GM19043 (cell line): ENCODE results near the gene ENTPD2.
A peak's percentile ranks its signal among the peaks of the same experiment; 100 is the strongest.
"Not testable (repeated sequence)": the region's sequence is repeated elsewhere in the genome, so short reads cannot be mapped to it uniquely, and the experiment has no call there.

ENCODE experiments used
- ATAC-seq: cut with Tn5 transposase; IDR thresholded peaks from one replicate; pipeline ENCODE4 v1.9.1; 2021; ENCODE audit warnings: low read depth; ENCODE audit not compliant: unreplicated experiment

Gene ENTPD2

DNA sequence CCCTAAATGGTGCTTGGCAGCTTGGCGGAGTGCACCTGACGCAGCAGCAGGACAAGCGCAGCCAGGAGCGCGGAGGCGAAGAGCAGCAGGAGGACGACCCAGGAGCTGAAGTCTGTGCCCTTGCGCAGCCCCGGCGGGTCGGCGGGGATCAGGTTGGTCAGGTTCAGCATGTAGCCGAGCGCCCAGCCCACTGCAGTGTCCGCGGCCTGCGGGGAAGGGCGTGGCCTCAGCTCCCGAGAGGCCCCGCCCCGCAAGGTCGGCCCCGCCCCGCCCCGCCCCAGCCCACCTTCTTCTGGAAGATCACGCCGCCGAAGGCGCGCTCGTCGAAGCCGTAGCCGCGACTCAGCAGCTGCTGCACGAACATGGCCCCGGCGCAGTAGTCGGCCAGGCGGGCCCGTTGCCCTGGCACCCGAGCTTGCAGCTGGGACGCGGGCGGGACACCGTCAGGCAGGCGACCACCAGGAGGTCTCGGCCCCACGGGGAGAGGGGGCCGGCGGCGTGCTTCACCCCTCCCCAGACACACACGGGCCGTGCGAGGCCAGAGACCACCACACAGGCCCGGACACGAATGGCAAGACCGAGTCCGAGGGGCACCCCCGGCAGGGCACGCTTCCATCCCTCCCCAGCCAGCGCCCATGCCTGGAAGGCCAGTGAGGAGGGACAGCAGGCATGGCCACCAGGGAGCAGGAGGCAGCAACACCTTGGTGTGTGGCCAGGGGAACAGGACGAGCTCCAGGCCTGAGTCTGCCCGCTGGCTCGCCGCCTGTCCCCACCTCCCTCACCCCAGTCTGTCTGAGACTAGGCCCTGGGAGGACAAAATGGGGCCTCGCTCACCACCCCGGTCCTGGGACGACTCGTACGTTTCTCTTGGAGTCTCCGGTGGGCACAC is 5.0 kb downstream of the ENTPD2 start:
- ATAC-seq = no peak

DNA sequence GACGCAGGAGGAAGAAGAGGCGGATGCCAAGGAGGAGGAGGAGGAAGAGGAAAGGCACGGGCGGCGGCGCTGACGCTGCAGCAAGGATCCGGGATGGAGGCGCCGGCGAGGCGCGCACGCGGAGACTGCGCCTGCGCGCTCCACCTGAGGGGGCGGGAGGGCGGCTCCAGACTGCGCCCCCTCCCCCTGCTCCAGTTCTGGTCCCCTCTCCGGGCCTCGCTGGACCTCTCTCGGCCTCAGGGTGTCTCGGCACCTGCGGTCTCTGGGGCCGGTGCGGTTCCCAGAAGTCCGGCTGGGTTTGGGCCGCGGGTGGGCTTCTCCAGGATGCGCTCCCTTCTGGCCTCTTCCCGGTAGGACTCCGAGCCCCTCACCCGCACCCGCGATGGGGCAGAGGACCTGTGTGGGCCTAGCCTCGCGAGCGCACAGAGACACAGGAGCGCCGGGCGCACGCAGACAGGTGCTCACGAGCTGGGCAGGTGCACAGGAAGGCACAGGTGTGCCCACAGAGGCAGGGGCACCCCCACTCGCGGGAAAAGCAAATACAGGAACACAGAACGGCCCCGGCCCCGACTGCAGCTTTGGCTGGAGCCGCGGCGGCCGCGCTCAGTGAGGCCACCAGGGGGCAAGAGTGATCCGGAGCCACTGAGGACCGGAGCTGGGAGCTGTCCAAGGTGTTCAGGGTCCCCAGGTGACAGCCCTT is 7.6 kb downstream of the ENTPD2 start, which contains the start of gene NPDC1:
Gene NPDC1, minus strand, starts transcription at position 90 of the 700 bp plus-strand sequence. CDS start 188 bp downstream, outside the sequence.
- ATAC-seq = no peak

DNA sequence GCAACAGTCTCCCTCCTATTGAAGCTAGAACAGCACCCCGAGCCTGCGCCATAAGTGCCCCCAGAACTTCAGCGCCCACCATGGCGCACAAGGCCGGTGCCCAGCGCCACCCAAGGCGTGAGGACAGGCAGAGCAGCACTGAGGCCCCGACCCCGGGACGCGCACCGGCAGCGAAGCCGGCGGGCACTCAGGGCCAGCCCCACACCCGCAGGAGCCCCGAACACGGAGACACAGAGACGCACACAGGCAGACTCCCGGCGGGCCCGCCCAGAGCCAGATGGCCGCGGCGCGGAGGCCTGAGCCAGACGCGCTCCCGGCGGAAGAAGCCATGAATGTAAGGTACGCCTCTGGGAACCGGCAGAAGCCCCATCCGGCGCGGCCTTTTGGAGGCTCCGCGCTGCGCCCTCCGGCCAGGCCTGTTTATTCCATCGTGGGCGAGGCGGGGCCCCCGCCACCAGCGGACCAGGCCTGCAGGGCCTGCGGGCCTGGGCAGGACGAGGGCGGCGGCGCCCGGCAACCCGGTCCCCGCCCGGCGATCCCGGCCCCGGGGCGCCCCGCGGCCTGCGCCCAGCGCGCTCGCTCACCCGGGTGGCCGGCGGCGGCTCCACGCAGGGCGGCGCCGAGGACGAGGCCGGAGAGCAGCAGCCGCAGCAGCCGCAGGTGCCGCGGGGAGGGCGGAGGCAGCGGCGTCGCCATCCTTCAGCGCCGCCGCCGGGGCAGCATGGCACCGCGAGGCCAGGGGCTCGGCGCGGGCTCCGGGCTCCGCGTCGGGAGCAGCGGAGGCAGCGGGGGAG is 8.4 kb downstream of the ENTPD2 start:
- no peak for ATAC-seq

DNA sequence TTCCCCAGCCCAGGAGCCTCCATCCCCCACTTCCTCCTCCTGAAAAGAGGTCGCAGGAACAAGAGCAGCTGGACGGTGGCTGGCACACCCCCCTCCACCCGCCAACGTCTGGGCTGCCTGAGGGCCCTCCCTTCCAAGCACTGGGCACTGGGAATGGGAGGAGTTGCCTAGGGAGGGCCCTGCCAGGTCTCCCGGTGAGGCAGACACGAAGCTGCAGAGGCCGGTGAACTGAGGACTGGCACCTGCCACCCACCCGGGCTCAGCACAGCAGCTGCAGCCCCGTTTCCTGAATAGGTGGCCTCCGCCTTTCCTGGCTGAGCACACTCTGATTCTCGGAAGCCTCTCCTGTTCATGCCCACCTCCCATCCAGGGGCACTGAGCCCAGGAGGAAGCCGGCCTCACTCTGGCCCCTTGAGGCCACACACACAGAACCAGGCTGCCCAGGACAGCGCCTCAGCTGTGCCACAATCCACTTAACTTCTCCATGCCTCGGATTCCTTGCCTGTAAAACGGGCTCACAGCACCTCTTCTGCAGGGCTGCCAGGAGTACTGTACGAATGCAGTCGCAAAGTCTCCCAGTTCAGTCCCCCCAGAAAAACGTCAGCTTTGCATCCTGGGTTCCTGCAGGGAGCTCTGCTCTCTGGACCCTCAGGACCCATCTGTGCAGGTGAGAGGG is 9.2 kb downstream of the ENTPD2 start:
- ATAC-seq = no peak

DNA sequence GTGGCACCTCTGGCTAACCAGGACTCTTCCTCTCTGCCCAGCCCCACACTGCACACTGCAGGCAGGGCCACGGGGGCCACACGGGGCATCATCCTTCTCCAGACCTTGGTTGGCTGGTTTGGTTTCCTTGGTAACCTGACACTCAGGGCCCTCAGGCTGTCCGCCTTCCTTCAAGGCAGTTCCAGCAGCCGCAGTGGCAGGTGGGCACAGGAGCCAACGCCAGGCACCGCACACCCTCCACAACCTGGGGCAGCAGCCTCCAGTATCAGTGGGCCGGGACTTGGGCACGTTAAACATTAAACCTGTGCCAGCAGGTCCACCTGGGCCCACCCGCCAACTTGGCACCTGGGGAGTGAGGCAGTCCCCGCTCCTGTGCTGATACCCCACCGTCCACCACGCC is 9.8 kb downstream of the ENTPD2 start:
- ATAC-seq = no peak

DNA sequence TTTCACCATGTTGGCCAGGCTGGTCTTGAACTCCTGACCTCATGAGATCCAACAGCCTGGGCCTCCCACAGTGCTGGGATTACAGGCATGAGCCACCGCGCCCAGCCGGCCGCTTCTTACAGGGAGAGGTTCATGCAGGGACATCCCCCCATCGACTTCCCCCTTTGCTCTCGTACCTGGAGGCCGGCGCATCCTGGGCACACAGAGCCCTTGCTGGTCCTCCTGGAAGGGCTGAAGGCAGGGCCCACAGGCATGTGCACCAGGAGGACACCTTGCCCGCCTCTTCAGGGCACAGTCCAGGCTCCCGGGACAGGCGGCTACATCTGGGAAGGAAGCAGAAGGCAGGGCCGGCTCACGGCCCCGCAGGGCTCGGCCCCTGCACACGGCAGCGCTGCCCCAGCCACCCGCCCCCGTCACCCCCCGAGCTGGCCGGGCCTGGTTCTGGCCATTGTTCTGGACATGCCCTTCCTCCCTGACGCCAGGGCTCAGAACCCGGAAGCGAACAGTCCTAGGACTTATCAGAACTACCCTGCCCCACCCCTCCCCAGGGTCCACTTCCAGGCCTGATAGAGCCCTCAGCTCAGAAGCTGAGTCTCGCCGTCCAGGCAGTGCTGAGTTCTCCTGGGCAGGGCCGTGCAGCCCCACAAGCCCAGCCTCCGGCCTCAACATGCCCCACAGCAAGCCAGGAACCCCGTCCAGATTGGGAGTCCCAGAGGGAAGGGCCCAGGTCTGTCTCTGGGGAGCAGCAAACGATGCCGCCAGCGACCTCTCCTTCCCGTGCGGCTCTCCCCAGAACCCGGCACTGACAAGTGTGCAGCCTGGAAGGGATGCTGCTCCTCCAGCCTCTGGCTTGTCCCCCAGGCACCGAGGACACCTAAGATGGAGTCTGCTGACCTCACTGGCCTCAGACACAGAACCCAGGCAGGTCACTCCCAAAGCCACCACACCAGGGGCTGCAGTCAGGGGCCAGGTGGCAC is 10.8 kb downstream of the ENTPD2 start:
- no peak for ATAC-seq

DNA sequence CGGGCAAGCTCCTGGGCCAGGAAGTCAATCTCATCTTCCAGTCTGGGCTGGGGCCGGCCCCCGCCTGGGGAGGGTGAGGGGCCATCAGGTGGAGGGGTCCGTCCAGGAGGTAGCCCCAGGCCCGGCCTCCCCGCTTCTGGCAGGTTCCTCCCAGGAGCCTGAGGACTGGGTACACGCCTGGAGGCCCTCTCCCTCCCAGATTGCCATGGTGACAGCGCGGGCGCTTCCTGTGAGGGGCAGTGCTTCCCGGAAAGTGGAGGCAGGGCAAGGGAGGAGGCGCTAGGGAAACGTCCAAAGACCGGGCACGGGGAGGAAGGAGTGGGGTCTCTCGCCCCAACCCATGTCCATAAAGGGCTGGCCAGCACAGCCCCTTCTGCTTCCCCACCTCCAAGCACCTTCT is 12.7 kb downstream of the ENTPD2 start:
- ATAC-seq = no peak

DNA sequence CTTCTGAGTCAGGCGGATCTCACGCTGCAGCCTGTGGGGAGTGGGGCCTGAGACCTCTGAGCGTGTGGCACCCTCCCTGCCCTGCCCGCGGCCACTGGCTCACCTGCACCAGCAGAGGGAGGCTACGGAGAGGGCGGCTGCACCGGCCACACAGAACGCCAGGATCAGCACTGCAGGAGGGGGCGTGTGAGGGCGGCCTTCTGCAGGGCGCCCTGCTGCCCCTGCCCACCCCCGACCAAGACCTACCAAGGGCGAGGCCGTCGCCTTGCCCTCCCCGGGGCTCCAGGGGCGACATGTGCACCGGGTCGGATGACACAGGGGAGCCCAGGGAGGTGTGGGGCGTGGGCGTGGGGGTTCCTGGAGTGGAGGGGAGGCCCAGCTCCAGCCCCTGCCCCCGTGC is 13.3 kb downstream of the ENTPD2 start:
- no peak for ATAC-seq

DNA sequence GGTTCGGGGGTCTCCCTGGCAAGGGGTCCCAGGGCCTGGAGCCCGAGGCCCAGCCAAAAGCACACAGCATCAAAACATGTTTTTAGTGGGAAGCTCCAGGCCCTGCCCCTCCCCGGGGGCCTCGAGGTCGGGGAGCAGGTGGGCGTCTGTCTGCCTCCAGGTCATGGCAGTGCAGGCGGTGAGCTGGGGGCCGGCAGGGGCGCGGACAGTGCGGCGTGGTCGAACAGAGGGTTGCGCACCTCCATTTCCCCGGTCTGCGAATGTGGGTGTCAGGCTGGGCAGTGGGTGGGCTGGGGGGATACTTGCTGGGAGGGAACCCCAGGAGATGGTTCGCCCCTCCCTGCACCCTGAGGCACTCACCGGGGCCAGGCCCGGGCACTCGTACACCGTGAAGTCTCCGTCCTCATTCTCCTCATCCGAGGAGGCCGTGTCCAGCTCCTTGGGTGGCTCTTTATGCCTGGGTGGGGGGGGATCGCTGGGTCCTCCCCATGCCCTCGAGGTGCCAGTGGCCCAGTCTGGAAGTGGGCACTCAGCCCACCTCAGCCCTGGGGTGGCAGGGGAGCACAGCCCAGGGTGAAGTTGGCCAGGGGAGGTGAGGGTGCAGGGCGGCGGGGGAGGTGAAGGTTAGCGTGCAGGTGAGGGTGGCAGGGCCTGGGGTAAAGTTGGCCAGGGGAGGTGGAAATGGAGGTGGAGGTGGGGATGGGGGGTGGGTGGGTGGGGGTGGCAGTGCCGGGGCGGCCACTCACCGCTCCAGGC is 14.1 kb downstream of the ENTPD2 start:
- ATAC-seq = no peak

DNA sequence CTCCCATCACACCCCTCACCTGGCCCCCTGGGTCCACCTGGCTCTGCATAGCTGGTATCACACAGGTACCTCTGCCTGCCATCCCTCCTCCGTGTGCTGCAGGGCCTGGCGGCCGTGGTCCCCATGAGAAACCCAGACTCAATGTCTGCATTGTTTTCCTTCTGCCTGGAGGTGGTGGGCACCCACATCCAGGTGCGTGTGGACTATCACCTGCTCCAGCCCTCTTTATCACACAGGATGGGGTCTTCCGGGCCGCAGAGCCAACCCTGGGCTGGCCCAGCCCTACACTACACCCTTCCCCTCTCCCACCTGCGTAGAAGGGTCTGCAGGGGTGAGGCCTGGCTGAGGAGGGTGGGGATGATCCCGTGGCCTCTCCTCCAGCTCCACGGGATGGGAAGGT is 14.9 kb downstream of the ENTPD2 start:
- ATAC-seq = no peak

DNA sequence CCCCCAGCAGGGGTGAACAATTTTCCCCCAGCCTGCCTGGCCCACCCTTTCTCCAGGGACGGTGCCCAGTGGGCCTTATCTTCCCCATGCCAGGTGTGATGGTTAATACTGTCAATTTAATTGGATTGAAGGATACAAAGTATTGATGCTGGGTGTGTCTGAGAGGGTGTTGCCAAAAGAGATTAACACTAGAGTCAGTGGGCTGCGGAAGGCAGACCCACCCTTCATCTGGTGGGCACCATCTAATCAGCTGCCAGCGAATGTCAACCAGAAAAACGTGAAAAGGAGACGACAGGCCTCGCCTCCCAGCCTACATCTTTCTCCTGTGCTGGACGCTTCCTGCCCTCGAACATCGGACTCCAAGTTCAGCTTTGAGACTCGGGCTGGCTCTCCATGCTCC is 16.4 kb downstream of the ENTPD2 start:
- no peak for ATAC-seq

DNA sequence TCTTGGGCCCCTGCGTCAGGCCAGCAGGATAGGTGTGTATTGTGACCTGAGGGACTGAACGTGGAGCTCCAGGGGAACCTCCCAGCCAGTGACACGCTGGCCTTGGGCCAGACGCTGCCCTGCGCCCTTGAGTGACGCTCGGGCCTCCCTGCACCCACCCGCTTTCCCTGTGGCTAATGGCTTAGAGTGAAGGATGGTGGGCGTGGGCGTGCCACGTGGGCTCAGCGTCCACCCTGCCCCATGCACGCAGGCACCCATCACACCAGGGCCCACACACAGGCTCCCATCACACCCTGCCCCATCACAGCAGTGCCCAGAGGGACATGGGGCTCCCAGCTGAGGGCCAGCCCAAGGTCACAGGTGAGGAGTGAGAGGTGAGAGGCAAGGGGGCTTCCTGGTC is 16.8 kb downstream of the ENTPD2 start:
- no peak for ATAC-seq

DNA sequence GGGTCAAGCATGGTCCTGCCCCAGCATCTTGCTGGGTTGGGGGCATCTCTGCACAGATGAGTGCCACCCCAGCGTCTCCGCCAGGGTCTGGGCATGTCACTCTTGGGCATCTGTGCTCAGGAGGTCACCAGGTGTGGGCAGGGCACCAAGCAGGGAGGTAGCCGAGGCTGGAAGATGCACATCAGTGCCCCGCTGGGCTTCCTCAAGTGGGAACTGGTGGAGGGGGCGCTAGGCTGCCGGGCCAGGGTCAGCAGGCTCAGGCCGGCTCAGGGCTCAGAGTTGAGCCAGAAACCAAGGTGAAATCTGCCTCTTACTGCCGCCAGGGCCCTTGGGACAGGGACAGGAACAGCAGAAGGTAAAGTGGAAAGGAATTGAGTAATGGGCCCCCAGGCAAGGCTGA is 17.9 kb downstream of the ENTPD2 start:
- no peak for ATAC-seq

DNA sequence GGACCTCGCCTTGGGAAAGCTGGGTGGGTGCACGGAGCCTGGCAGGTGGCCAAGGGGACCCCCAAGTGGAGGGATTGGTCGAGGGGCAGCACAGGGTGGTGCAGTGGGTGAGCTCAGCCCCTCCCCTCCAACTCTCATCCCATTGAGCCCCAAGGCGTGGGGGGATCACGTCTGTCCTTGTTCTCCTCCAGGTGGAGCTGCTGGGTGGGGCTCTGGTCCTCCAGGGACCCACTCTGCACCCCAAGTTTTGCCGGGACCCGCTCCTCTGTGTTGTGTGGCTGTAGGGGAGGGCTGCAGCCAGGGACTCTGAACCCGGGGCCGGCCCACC is 18.4 kb downstream of the ENTPD2 start:
- no peak for ATAC-seq

DNA sequence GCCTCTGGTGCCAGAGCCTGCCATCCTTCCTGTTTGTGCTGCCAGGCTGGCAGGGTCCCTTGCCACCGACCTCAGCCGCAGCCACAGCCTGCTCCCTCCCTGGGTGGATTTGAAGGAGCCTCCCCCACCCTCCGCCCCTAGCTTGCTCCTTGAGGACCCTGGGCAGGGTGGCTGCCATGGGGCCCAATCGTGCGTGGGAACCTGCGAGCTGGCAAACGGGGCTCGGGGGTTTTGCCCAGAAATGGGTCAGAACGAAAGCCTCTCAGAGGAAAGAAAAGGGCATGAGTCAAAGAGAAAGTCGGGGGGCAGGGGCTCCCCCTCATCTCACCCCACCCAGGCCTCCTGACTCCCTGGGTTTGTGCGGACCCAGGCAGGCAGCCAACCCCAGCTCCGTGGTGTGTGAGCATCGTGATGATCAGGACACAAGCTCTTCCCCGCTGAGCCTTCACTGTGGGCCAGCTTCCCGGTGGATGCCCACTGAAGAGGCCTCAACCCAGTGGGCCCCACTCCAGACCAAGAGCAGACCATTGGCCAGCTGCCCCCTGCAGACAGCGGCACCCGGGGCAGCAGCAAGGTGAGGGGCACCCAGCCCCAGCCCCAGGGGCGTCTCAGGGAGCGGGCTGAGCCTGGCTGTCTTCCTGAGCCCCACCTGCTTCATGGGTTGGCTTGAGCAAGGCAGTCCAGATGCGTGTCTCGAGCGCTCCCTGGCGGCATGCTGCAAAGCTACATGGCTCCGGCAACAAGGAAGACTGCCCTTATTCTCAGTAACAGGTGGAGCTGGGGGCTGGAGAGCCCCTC is 19.0 kb downstream of the ENTPD2 start:
- peak; percentile 52 for ATAC-seq

DNA sequence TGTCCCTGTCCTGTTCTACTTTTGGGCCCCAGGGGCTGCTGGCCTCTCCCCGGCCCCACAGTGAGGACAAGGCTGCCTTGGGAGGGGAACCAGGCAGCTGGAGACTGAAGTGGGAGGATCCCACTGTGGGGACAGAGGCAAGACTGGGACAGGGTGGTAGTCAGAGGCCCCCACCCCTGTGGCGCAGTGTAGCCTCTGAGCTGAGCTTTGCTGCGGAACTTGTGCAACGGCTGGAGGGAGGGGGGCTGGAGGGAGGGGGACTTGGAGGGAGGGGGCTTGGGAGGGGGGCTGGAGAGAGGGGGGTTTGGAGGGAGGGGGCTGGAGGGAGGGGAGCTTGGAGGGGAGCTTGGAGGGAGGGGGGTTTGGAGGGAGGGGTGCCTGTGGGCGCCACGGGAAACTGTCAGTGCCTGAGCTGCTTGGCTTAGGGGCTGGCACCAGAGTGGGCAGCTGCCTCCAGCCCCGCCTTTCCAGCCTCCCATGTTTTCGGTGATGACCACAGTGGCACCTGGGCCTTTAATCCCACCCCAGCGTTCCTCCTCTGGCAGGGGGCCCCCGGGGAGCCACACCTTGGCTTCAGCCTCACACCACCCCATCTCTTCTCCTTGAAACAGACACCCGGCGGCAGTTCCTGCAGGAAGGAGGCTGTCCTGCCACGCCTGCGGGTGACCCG is 19.7 kb downstream of the ENTPD2 start:
- ATAC-seq = no peak

DNA sequence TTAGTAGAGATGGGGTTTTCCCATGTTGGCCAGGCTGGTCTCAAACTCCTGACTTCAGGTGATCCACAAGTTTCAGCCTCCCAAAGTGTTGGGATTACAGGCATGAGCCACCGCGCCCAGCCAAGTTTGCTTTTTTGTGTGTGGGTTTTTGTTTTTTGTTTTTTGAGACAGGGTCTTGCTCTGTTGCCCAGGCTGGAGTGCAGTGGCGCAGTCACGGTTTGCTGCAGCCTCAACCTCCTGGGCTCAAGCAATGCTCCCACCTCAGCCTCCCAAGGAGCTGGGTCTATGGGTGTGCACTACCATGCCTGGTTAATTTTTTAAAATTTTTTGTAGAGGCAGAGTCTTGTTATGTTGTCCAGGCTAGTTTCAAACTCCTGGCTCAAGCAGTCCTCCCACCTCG is 20.4 kb downstream of the ENTPD2 start:
- ATAC-seq = not testable (repeated sequence)
